ENCODE measurements around the gene MFAP3.

GRCh38 chr5:154103233-154103632 lies 64.5 kb downstream of the MFAP3 start:
- no peak for TF ChIP-seq CTCF (IDR thresholded peaks at IDR 0.05)
- no peak for TF ChIP-seq POLR2A (IDR thresholded peaks at IDR 0.05)
- TF ChIP-seq EP300 (IDR thresholded peaks at IDR 0.05) = no peak
- no peak for TF ChIP-seq POLR2AphosphoS5 (IDR thresholded peaks at IDR 0.05)

Data from upper lobe of left lung (tissue), 4 donors.